ENCODE measurements around the gene MPV17. TPM values are rescaled to one million over a fixed set of nuclear protein-coding genes. Genes with fewer than 3 reads are reported as not detected.
"Not testable (repeated sequence)": the region's sequence is repeated elsewhere in the genome, so short reads cannot be mapped to it uniquely, and the experiment has no call there.

The MPV17 gene
- total and polyA plus RNA-seq, 10 donors = 58.0 to 101 (median 80.3) TPM

- Histone ChIP-seq H3K9me3 (no peaks in the 10 kb centered on the region), H3K36me3 (peaks cover 0 to 8% (median 0%) of the 10 kb centered on the region in 6 donors), H3K27me3 (replicated peaks in 1 of 7) (no peaks in the 10 kb centered on the region), H3K27ac (peak overlapping the region; percentile 89 to 98 (median 94)), H3K4me3 (peak overlapping the region; percentile 78 to 99 (median 94)), H3K4me1 (peaks cover 27 to 69% (median 52%) of the 10 kb centered on the region in 6 donors)
- TF ChIP-seq POLR2A (IDR thresholded peaks at IDR 0.05) = no peak
- no peak for TF ChIP-seq CTCF (IDR thresholded peaks at IDR 0.05 in 8 of 11, conservative IDR thresholded peaks at IDR 0.05 in 3 of 11)
- TF ChIP-seq POLR2AphosphoS5 (IDR thresholded peaks at IDR 0.05) = no peak
- intact Hi-C loops (cut with DNase I; ENCODE audit: low total_unique reads) = no loop called here
- WGBS, 5 donors = 0 to 1% (median 0%) methylated on average over 11 to 12 of the region's 12 CpGs
- peak; percentile 90 for DNase-seq
Measured at GRCh38 chr2:27356056-27356381, 33.1 kb upstream of the MPV17 start.

GRCh38 chr2:27354597-27354927, 31.7 kb upstream of the MPV17 start:
- 89 to 98% (median 93%) methylated on average over 7 of the region's 7 CpGs for WGBS, 5 donors
- no peaks in the 10 kb centered on the region for H3K9me3 ChIP-seq
- intact Hi-C loops (cut with DNase I; ENCODE audit: low total_unique reads) = no loop called here
- peaks cover 27 to 83% (median 59%) of the 10 kb centered on the region in 6 donors for H3K4me1 ChIP-seq
- DNase-seq = no peak
- no peak overlapping the region for H3K4me3 ChIP-seq
- TF ChIP-seq CTCF (IDR thresholded peaks at IDR 0.05 in 8 of 11, conservative IDR thresholded peaks at IDR 0.05 in 3 of 11) (no peak), POLR2A (IDR thresholded peaks at IDR 0.05) (no peak), POLR2AphosphoS5 (IDR thresholded peaks at IDR 0.05) (no peak)
- no peak overlapping the region for H3K27ac ChIP-seq
- H3K36me3 ChIP-seq = peaks cover 0 to 19% (median 4%) of the 10 kb centered on the region in 6 donors
- H3K27me3 ChIP-seq (replicated peaks in 1 of 7) = no peaks in the 10 kb centered on the region

GRCh38 chr2:27353762-27354596, 31.1 kb upstream of the MPV17 start:
- Histone ChIP-seq H3K36me3 (peaks cover 0 to 24% (median 4%) of the 10 kb centered on the region in 6 donors), H3K4me3 (no peak overlapping the region), H3K9me3 (no peaks in the 10 kb centered on the region), H3K27me3 (replicated peaks in 1 of 7) (no peaks in the 10 kb centered on the region), H3K27ac (no peak overlapping the region), H3K4me1 (peaks cover 27 to 86% (median 59%) of the 10 kb centered on the region in 6 donors)
- TF ChIP-seq POLR2A (IDR thresholded peaks at IDR 0.05) (no peak), CTCF (IDR thresholded peaks at IDR 0.05 in 8 of 11, conservative IDR thresholded peaks at IDR 0.05 in 3 of 11) (no peak), POLR2AphosphoS5 (IDR thresholded peaks at IDR 0.05) (no peak)
- 71 to 81% (median 77%) methylated on average over 7 of the region's 7 CpGs for WGBS, 5 donors
- intact Hi-C loops (cut with DNase I; ENCODE audit: low total_unique reads) = no loop called here
- DNase-seq = no peak

- H3K9me3 ChIP-seq; H3K27me3 ChIP-seq (replicated peaks in 1 of 7); intact Hi-C loops (cut with DNase I; ENCODE audit: low total_unique reads); H3K27ac ChIP-seq; DNase-seq; H3K4me3 ChIP-seq: not testable (repeated sequence)
- peaks cover 27 to 87% (median 57%) of the 10 kb centered on the region in 6 donors for H3K4me1 ChIP-seq
- H3K36me3 ChIP-seq = peaks cover 0 to 27% (median 4%) of the 10 kb centered on the region in 6 donors
- 96 to 99% (median 99%) methylated on average over 5 of the region's 5 CpGs for WGBS, 5 donors
Measured at GRCh38 chr2:27353386-27353761, 30.5 kb upstream of the MPV17 start.

All from spleen (tissue), 11 donors.